CD4-positive, alpha-beta T cell treated with Interleukin-12 subunit alpha and Interleukin-12 subunit beta, for 1 hour (primary cell): ENCODE data around the gene GALP.
"Not testable (repeated sequence)": the region's sequence is repeated elsewhere in the genome, so short reads cannot be mapped to it uniquely, and the experiment has no call there.

ENCODE experiments used
- DNase-seq: peaks from one replicate; pipeline ENCODE4 v3.0.0-alpha.2; 2020

The GALP gene

DNA sequence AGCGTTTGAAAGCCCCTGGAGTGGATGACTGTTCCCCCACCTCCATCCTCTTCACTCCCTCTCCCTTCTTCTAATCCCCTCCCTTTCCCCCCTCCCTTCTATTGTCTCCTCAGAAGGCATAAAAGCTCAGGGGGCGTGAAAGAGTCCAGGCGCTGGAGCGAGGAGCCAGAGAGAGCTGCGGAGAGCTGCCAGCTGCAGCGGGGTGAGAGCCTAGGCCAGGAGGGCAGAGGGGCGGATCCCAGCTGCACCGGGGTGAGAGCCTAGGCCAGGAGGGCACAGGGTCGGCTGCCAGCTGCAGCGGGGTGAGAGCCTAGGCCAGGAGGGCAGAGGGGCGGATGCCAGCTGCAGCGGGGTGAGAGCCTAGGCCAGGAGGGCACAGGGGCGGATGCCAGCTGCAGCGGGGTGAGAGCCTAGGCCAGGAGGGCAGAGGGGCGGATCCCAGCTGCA, at the start of gene GALP:
TSS of gene GALP (plus strand) at position 148 of the 447 bp plus-strand sequence. CDS start 1,101 bp downstream, outside the sequence.
- not testable (repeated sequence) for DNase-seq

- no peak for DNase-seq
Measured at GRCh38 chr19:56126983-56127780, 48.6 kb upstream of the GALP start.

- DNase-seq = no peak
Measured at GRCh38 chr19:56130006-56130405, 45.8 kb upstream of the GALP start.

DNA sequence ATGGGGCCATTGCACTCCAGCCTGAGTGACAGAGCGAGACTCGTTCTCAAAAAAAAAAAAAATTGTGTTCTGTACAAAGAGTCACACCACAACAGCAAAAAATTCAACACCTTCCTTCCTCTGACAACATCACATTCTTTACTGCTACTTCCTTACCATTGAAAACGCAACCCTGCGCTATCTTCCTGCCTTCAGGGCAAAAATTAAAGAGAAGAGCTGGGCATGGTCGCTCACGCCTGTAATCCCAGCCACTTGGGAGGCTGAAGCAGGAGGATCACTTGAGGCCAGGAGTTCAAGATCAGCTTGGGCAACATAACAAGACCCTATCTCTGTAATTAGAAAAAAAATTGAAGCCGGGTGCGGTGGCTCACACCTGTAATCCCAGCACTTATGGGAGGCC, 44.2 kb upstream of the GALP start:
- no peak for DNase-seq

DNA sequence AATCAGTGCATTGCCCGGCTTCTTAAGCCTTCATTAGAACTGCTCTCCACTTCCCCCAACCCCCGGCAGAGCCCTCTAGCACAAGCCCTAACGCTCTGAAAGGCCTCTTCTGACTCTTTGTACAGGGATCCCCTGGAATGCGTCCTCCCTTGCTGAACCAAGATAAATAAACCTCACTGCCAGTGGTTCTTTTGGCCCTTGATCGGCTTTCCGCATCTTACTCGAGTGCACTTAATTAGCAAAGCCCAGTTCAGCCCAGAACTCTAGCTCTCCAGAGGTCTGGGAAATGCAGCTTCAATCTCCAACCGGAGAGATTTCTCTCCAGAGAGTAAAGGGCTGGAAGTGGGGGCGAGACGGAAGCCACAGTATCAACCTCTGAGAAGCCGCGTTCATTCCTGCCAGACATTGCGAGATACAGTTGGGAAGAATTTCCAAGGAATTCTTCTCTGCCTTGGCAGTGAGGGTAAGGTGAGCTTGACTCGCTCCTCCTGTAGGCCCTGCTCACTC, 43.4 kb upstream of the GALP start:
- no peak for DNase-seq

DNA sequence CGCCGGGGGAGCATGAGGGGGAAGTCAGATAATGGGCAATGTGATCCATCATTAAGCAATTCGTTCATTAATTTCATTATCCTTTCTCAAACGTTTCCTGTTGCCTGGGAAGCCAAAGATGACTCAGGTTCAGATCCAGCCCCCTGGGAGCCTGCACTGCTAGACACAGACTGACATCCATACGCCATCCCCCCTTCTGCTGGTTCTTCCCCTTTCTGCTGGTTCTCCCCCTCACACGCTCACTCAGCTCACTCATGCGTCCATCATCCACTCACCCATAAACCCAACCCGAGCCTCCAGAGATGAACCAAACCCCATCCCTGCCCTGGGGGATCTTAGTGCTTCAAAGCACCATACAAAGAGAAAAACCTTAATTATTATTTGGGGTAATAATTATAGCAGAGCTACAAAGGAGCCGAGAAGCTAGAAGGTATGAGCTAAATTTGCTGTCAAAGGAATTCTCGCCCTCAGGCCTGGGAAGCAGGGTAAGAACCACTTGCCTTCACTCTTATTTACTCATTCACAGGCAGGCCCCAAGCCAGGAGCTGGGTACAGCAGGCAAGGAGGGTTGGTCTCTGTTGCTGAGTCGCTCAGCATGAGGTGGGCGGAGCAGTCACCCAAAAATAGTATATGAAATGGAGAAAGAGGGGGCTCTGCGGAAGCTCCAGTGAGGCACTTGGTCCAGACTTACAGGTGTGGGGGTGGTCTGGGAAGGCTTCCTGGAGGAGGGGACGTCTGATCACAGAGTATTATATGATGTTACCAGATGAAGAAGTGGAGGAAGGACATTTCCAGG, 41.8 kb upstream of the GALP start:
- no peak for DNase-seq

DNA sequence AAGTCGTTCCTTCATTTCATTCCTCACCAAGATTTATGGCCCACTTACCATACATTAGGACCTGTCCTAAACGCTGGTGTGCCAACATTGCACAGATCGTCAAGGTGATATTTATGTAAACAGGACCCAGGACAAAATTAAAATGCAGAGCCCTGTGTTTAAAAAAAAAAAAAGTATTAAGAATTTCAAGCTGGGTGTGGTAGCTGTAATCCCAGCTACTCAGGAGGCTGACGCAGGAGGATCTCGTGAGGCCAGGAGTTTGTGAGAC, 41.2 kb upstream of the GALP start:
- no peak for DNase-seq

- no peak for DNase-seq
Measured at GRCh38 chr19:56136362-56136761, 39.4 kb upstream of the GALP start.

DNA sequence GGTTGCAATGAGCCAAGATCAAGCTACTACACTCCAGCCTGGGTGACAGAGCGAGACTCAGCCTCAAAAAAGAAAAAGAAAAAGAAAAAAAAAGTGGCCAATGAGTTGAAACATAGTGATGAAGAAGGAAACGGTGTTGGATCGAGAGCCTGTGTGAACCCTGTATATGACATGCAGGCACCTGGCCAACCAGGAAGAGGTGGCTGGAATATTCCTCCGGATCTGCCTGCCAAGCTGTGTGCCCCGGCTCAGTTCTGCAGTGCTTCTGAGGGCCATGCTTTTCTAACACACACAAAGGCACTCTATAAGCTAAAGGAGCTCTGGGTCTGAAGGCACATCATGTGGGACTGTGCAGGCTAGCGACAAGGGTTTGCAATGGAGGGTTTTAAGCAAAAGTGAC, 38.4 kb upstream of the GALP start:
- no peak for DNase-seq

GRCh38 chr19:56138069-56138468, 37.7 kb upstream of the GALP start:
- no peak for DNase-seq

DNA sequence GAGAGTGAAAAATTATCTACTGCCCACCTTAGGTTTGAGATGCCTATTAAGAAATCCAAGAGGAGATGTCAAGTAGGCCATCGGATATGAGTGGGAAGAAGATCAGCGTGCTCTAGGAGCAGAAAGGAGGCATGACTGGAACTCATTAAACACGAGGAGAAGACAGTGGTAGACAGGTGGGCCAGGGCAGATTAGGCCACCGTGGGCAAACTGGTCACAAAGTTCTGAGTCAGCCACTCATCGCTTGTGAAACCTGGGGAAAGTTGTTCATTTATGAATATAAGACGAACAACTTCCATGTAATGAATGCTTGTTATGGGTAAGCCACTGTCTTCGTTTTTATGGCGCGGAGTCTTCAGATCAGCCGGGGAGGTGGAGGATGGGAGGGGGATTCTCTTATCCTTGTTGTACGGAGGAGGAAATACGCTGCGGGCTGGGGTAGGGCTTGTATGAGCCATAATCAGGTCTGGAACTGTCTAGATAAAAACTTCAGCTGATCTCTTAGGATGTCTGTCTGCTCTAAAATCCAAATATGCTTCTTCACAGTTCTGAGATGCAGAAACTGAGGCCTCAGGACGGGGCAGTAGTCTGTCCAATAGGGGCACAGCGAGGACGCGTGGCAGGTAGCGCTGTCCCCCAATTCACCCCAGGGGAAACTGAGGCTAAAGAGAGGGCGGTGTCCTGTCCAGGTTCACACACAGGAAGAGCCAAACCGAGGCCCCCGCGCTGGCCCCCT, 35.8 kb upstream of the GALP start:
- no peak for DNase-seq

DNA sequence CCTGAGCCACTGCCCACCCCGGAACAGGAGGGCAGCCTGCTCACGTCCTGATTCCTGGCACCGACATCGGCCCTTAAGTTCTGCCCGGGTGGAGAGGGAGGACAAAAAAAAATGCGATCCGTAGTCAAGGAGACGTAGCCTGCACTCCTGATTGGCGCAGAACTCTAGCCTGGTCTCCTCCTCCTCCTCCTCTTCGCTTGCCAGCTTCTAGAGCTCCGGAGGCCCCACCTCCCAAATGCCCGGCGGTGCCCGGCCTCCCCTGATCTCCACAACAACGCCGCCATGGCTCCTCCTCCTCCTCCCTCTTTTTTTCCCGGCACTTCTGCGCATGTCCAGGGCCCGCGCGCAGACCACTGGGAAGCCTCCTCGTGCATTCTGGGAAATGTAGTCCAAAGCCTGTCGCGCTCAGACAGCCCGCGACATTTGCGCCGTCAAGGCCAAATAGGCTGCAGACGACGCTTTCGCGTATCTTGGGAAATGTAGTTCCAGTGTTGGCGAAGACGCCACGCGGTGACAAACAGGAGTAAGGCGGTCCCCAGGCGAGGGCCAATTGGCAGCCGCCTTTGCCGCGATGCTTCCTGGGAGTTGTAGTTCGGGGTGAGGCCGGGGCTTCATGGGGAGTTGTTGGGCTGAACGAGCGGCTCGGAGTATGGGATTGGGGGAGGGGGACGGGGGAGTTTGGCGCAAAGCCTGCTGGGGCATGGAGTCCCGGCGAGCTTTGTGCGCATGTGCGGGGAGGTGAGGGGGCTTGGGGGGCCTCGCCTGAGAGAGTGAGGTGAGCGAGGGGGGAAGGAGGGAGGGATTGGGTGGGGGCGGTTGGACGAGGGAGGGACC, 35.0 kb upstream of the GALP start, which contains the start of gene ZNF444:
TSS of gene ZNF444 (plus strand) at position 705 of the 834 bp plus-strand sequence. CDS start 5,625 bp downstream, outside the sequence.
- peak; percentile 100 for DNase-seq

GRCh38 chr19:56141417-56141993, 34.3 kb upstream of the GALP start:
- peak; percentile 34 for DNase-seq

DNA sequence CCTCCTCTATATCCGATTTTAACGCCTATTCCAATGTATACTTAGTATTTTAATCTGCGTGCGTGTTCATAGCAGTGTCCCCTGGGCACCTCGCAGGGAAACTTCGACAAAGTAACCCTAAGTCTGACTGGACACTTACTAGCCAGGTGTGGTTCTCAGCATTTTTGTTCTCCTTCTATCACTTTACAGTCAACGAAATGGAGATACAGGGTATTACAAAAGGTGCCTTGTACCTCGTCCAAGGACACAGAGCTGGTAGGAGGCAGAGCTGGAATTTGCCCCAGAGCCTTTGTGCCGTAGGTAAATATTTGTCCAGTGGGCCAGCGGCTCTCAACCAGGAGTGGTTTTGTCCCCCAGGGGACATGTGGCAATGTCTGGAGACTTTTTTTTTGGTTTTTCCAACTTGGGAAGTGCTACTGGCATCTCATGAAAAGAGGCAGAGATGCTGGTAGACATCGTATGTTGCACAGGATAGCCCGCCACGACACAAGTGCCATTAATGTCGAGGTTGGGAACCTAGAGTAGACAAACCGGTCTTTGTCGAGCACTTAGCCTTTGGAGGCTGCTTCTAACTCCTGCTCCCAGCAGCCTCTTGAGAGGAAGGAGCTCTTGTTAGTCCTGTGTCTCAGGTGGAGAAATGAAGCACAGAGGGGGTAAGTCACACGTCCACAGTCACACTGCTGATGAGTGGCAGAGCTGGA, 33.6 kb upstream of the GALP start:
- no peak for DNase-seq

GRCh38 chr19:56142897-56143434, 32.8 kb upstream of the GALP start:
- DNase-seq = no peak

DNA sequence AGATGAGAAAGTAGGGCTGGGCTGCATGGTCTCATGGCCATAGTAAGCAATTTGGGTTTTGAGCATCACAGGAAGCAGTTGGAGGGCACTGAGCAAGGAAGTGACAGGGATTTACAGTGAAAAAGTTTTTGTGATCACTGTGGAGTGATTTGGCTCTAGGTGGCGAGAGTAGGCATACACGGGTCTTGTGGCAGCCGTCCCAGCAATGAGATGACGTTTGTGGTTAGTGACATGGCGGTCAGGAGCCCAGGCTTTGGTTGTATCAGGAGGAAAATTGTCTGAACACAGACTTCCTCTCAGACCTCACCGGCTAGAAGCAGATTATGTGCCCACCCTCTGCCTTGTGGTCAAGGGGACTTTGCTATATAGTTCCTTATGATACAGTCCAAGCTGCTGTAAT, 31.4 kb upstream of the GALP start:
- DNase-seq = no peak

GRCh38 chr19:56144831-56145230, 31.0 kb upstream of the GALP start:
- no peak for DNase-seq

DNA sequence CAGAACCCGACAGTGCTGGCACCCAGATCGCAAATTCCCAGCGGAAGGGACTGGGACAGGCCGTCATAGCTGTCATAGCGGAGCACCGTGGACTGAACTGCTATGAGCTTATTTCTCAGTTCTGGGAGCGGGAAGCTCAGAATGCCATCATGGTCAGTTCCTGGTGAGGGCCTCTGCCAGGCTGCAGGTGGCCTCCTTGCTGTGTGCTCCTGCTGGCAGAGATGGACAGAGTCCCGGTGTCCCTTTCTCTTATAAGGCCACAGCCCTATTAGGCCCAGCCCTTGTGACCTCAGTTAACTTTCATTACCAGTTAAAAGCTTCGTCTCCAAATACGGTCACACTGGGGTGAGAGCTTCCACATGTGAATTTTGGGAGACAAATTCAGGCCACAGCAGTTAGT, 30.1 kb upstream of the GALP start:
- DNase-seq = no peak

- DNase-seq = no peak
Measured at GRCh38 chr19:56146904-56147303, 28.9 kb upstream of the GALP start.

- no peak for DNase-seq
Measured at GRCh38 chr19:56147307-56147706, 28.5 kb upstream of the GALP start.

DNA sequence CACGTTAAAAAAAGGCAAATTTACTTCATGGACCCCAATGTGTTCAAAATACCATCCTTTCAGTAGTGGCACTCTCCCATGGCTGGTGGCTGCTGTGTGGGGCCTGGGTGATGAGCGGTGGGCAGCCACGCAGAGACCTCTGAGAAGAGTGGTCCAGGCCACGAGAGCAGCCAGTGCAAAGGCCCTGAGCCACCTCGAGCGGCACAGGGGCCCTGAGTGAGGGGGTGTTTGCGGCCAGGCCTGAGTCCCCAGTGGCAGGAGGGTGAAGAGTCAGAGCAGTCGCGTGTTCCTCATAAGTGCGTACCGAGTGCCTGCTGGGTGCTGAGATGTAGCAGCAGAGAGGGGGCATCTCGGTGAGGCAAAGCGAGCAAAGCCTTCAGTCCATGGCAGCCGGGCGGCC, 27.7 kb upstream of the GALP start:
- DNase-seq = no peak
